Small intestine (tissue), 7 donors: ENCODE results near the gene CADPS2. TPM values are rescaled to one million over a fixed set of nuclear protein-coding genes. Genes with fewer than 3 reads are reported as not detected.

Experiments
- DNase-seq, 2 donors: peaks; one replicate each; pipeline versions ENCODE4 v3.0.0 to v3.0.0-alpha.2; 2013
- FAIRE-seq: peaks from 2 replicates; lab custom pipeline; 2012; peaks lifted over from hg19 to GRCh38; lab: Jason Lieb, UNC
- H3K27ac ChIP-seq, 3 donors: one replicate each; pipeline ENCODE4 v1.5.1; 2013; ENCODE audit warnings: low read length in 2 of 3, mild to moderate bottlenecking in 2 of 3, control low read depth in 1 of 3, inconsistent platforms in 1 of 3, low read depth in 1 of 3, moderate library complexity in 1 of 3
- H3K27me3 ChIP-seq, 3 donors: one replicate each; pipeline ENCODE4 v1.6.1; 2013; ENCODE audit warnings: low read length in 3 of 3, inconsistent platforms in 1 of 3; ENCODE audit not compliant: control insufficient read depth in 3 of 3, insufficient read depth in 3 of 3
- H3K36me3 ChIP-seq, 3 donors: one replicate each; pipeline ENCODE4 v1.6.1; 2013; ENCODE audit warnings: low read length in 3 of 3, inconsistent platforms in 1 of 3, low read depth in 1 of 3, mild to moderate bottlenecking in 1 of 3, moderate library complexity in 1 of 3; ENCODE audit not compliant: control insufficient read depth in 3 of 3, insufficient read depth in 2 of 3
- H3K4me1 ChIP-seq, 3 donors: one replicate each; pipeline ENCODE4 v1.6.1; 2013; ENCODE audit warnings: low read length in 2 of 3, inconsistent platforms in 1 of 3, low read depth in 1 of 3, mild to moderate bottlenecking in 1 of 3, moderate library complexity in 1 of 3; ENCODE audit not compliant: control insufficient read depth in 3 of 3, insufficient read depth in 2 of 3
- H3K4me3 ChIP-seq, 3 donors: one replicate each; pipeline ENCODE4 v1.5.1; 2013; ENCODE audit warnings: low read length in 3 of 3, control low read depth in 1 of 3, inconsistent platforms in 1 of 3, low read depth in 1 of 3, mild to moderate bottlenecking in 1 of 3, moderate library complexity in 1 of 3
- H3K9me3 ChIP-seq, 2 donors: one replicate each; pipeline ENCODE4 v1.6.1; 2013; ENCODE audit warnings: low read depth in 1 of 2, low read length in 1 of 2; ENCODE audit not compliant: control insufficient read depth in 2 of 2, insufficient read depth in 1 of 2
- WGBS, 3 donors: extraction: QIAGEN DNeasy Blood & Tissue Kit; methylation state at CpG; one replicate each; pipeline ENCODE4 v1.1.7; 2013; 5-methylcytosine and 5-hydroxymethylcytosine counted together
- polyA plus RNA-seq, 4 donors: library from polyadenylated mRNA; stranded (reverse) in 3 of 4; unstranded in 1 of 4; fragments of 200-250 nt in 3 of 4; fragments of 120-200 nt in 1 of 4; gene quantifications; one replicate each; pipeline versions ENCODE4 v1.2.1 to v1.2.3, GENCODE V29; 2013
- donor health status: healthy with polysubstance abuse.
- donor health status: control.
- donor health status: control.
- donor health status: Bipolar disorder and iron deficiency.
- donor health status: healthy.

The CADPS2 gene
- polyA plus RNA-seq, 4 donors = 11.3 to 26.6 (median 14.8) TPM

GRCh38 chr7:122578350-122578749, 307.9 kb downstream of the CADPS2 start:
- Histone ChIP-seq H3K9me3 (no peaks in the 10 kb centered on the region), H3K27me3 (no peaks in the 10 kb centered on the region), H3K27ac (no peak overlapping the region), H3K4me3 (no peak overlapping the region), H3K4me1 (no peaks in the 10 kb centered on the region), H3K36me3 (no peaks in the 10 kb centered on the region)
- DNase-seq = no peak
- no peak for FAIRE-seq
- 80 to 90% (median 88%) methylated on average over 2 of the region's 2 CpGs for WGBS, 3 donors

- Histone ChIP-seq H3K4me1 (no peaks in the 10 kb centered on the region), H3K4me3 (no peak overlapping the region), H3K36me3 (peaks cover 0 to 2% (median 0%) of the 10 kb centered on the region in 3 donors), H3K9me3 (no peaks in the 10 kb centered on the region), H3K27me3 (no peaks in the 10 kb centered on the region), H3K27ac (no peak overlapping the region)
- WGBS, 3 donors = 66 to 85% (median 79%) methylated on average over 4 of the region's 4 CpGs
- FAIRE-seq (no peak), DNase-seq (no peak)
Measured at GRCh38 chr7:122577449-122578003, 308.7 kb downstream of the CADPS2 start.

- no peak for FAIRE-seq
- 83 to 92% (median 87%) methylated on average over 4 of the region's 4 CpGs for WGBS, 3 donors
- no peaks in the 10 kb centered on the region for H3K27me3 ChIP-seq
Measured at GRCh38 chr7:122572706-122573105, 313.6 kb downstream of the CADPS2 start.

GRCh38 chr7:122561326-122561725, 324.9 kb downstream of the CADPS2 start:
- no peak for FAIRE-seq
- Histone ChIP-seq H3K4me1 (no peaks in the 10 kb centered on the region), H3K36me3 (no peaks in the 10 kb centered on the region)

More at GRCh38 chr7:122572706-122573105, 313.6 kb downstream of the CADPS2 start:
- Histone ChIP-seq H3K4me1 (no peaks in the 10 kb centered on the region), H3K36me3 (peaks cover 0 to 2% (median 0%) of the 10 kb centered on the region in 3 donors), H3K4me3 (no peak overlapping the region), H3K9me3 (no peaks in the 10 kb centered on the region), H3K27ac (no peak overlapping the region)
- no peak for DNase-seq

GRCh38 chr7:122556873-122557542, 329.3 kb downstream of the CADPS2 start:
- Histone ChIP-seq H3K27me3 (no peaks in the 10 kb centered on the region), H3K4me1 (no peaks in the 10 kb centered on the region), H3K27ac (no peak overlapping the region), H3K4me3 (no peak overlapping the region), H3K9me3 (no peaks in the 10 kb centered on the region), H3K36me3 (no peaks in the 10 kb centered on the region)
- DNase-seq = no peak
- no peak for FAIRE-seq
- 56 to 72% (median 62%) methylated on average over 7 of the region's 7 CpGs for WGBS, 3 donors

More at GRCh38 chr7:122561326-122561725, 324.9 kb downstream of the CADPS2 start:
- Histone ChIP-seq H3K27ac (no peak overlapping the region), H3K9me3 (no peaks in the 10 kb centered on the region), H3K27me3 (no peaks in the 10 kb centered on the region), H3K4me3 (no peak overlapping the region)
- WGBS, 3 donors = 90 to 92% (median 91%) methylated on average over 2 of the region's 2 CpGs
- no peak for DNase-seq

GRCh38 chr7:122556219-122556618, 330.0 kb downstream of the CADPS2 start:
- H3K9me3 ChIP-seq = no peaks in the 10 kb centered on the region
- no peaks in the 10 kb centered on the region for H3K36me3 ChIP-seq
- no peaks in the 10 kb centered on the region for H3K27me3 ChIP-seq
- H3K4me1 ChIP-seq = no peaks in the 10 kb centered on the region
- no peak for FAIRE-seq
- no peak overlapping the region for H3K4me3 ChIP-seq
- H3K27ac ChIP-seq = no peak overlapping the region
- DNase-seq = no peak

- 61 to 88% (median 71%) methylated on average over 1 of the region's 1 CpG for WGBS, 3 donors
- Histone ChIP-seq H3K27me3 (no peaks in the 10 kb centered on the region), H3K4me1 (no peaks in the 10 kb centered on the region), H3K9me3 (no peaks in the 10 kb centered on the region), H3K4me3 (no peak overlapping the region), H3K27ac (no peak overlapping the region), H3K36me3 (no peaks in the 10 kb centered on the region)
- FAIRE-seq (no peak), DNase-seq (no peak)
Measured at GRCh38 chr7:122553761-122554160, 332.5 kb downstream of the CADPS2 start.

GRCh38 chr7:122552769-122553168, 333.5 kb downstream of the CADPS2 start:
- Histone ChIP-seq H3K4me1 (no peaks in the 10 kb centered on the region), H3K4me3 (no peak overlapping the region), H3K27ac (no peak overlapping the region), H3K9me3 (no peaks in the 10 kb centered on the region), H3K36me3 (no peaks in the 10 kb centered on the region), H3K27me3 (no peaks in the 10 kb centered on the region)
- DNase-seq (no peak), FAIRE-seq (no peak)
